Ascending aorta (tissue), 2 donors: ENCODE results near the gene NCK2. TPM values are rescaled to one million over a fixed set of nuclear protein-coding genes. Genes with fewer than 3 reads are reported as not detected.

Experiments
- DNase-seq, 2 donors: peaks; one replicate each; pipeline ENCODE4 v3.0.0-alpha.2; 2019; ENCODE audit warnings: low spot score in 2 of 2
- H3K27ac ChIP-seq, 2 donors: fragments of 200-600 bp; sonication (generic); one replicate each; pipeline ENCODE4 v1.5.1; 2016 to 2017; ENCODE audit warnings: mild to moderate bottlenecking in 1 of 2
- H3K27me3 ChIP-seq: fragments of 200-600 bp; sonication (generic); one replicate; pipeline ENCODE4 v1.5.1; 2017
- H3K36me3 ChIP-seq, 2 donors: fragments of 200-600 bp; sonication (generic); one replicate each; pipeline ENCODE4 v1.5.1; 2016
- H3K4me1 ChIP-seq, 2 donors: fragments of 200-600 bp; sonication (generic); one replicate each; pipeline ENCODE4 v1.5.1; 2016 to 2017; ENCODE audit warnings: mild to moderate bottlenecking in 1 of 2
- H3K4me3 ChIP-seq, 2 donors: fragments of 200-600 bp; sonication (generic); one replicate each; pipeline ENCODE4 v1.5.1; 2016 to 2017; ENCODE audit warnings: mild to moderate bottlenecking in 1 of 2
- H3K9me3 ChIP-seq, 2 donors: fragments of 200-600 bp; sonication (generic); one replicate each; pipeline ENCODE4 v1.5.1; 2016
- intact Hi-C: fragments of 100-400 bp; cut with DNase I; formaldehyde crosslinking; loops from one replicate; pipeline ENCODE4 v1.15.1; 2023
- total RNA-seq: library from RNA; depleted of rRNA; stranded (reverse); fragments of >200 nt; gene quantifications from one replicate; pipeline ENCODE4 v1.1.0, GENCODE V29; 2016
- TF ChIP-seq, protein P1 (sequence below), 3 experiments: fragments of 200-600 bp in 2 of 3; fragments of 450-650 bp in 1 of 3; sonication (generic) in 2 of 3; IDR thresholded peaks; one replicate each; pipeline ENCODE4 v1.5.1; 2016 to 2019; ENCODE audit warnings: antibody characterized with exemption in 3 of 3, mild to moderate bottlenecking in 1 of 3, moderate library complexity in 1 of 3

Gene NCK2
- total RNA-seq, 1 donor from 2014 or later: 57.6 TPM

DNA sequence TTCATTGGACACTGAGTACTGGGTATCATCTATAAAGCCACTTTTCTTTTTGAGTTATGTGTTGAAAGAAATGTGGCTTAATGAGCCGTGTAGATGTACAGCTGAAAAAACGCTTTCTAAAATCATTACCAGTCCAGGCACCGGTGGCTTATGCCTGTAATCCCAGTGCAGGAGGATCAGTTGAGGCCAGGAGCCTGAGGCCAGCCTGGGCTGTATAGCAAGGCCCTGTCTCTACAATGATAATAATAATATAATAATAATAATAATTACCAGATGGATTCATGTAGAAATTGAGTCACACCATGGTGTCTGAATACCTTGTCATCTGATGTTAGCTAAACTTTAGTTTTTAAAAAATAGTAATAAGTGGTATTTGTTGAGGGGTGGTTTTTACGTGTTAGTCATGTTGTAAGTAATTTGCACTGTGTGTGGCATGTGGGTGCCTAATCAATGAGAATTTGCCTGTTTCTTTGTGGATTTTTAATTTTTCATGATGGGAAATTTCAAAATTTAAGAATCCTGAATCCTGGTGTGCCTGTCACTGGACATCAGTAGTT is 30.1 kb downstream of the NCK2 start:
- DNase-seq: no peak
- TF ChIP-seq, protein P1, sequence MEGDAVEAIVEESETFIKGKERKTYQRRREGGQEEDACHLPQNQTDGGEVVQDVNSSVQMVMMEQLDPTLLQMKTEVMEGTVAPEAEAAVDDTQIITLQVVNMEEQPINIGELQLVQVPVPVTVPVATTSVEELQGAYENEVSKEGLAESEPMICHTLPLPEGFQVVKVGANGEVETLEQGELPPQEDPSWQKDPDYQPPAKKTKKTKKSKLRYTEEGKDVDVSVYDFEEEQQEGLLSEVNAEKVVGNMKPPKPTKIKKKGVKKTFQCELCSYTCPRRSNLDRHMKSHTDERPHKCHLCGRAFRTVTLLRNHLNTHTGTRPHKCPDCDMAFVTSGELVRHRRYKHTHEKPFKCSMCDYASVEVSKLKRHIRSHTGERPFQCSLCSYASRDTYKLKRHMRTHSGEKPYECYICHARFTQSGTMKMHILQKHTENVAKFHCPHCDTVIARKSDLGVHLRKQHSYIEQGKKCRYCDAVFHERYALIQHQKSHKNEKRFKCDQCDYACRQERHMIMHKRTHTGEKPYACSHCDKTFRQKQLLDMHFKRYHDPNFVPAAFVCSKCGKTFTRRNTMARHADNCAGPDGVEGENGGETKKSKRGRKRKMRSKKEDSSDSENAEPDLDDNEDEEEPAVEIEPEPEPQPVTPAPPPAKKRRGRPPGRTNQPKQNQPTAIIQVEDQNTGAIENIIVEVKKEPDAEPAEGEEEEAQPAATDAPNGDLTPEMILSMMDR (IDR thresholded peaks at IDR 0.05): no peak
- Histone ChIP-seq H3K4me3 (no peak overlapping the region), H3K27me3 (no peaks in the 10 kb centered on the region), H3K9me3 (no peaks in the 10 kb centered on the region), H3K36me3 (no peaks in the 10 kb centered on the region), H3K27ac (no peak overlapping the region), H3K4me1 (peaks cover 2 to 23% of the 10 kb centered on the region in 2 donors)
- intact Hi-C loops: no loop called here

DNA sequence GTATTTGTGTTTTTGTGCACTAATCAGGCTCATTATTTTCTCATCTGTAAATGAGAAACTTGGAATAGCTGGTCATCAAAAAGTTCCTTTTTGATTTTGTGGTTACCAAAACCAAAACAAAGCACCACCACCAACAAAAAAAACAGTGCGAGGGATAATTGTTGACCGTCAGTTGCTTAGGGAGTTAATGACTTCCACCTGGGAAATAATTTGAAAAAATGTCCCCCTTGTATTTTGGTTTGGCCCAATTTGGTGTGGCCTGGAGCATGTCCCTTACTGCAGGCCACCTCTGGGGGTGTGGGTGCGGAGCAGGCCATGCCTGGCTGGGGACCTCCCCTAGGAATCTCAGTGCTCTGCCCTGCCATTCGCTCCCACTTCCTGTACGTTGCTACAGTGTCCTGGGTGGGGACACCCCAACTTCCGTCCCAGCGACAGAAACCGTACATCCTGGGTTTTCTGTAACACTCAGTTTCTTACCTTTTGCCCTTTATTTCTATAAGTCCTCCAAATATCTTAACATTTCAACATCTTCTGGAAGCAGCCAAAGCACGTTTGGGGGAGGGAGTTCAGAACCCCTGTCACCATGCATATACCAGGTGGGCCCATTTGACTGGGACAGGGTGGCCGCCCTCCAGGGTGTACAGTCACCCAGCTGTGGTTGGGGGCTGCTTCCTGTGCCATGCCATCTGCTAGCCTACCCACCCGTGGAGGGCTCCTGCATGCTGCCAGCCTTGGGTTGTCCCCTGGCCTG is 31.3 kb downstream of the NCK2 start:
- Histone ChIP-seq H3K36me3 (no peaks in the 10 kb centered on the region), H3K4me3 (no peak overlapping the region), H3K4me1 (peaks cover 2 to 23% of the 10 kb centered on the region in 2 donors), H3K9me3 (no peaks in the 10 kb centered on the region), H3K27me3 (no peaks in the 10 kb centered on the region), H3K27ac (no peak overlapping the region)
- intact Hi-C loops: loop anchor here (2.0 kb wide), 1 partner anchor 19 kb away; no protein-coding TSS in a partner anchor
- TF ChIP-seq, protein P1 (IDR thresholded peaks at IDR 0.05): no peak
- DNase-seq: no peak

DNA sequence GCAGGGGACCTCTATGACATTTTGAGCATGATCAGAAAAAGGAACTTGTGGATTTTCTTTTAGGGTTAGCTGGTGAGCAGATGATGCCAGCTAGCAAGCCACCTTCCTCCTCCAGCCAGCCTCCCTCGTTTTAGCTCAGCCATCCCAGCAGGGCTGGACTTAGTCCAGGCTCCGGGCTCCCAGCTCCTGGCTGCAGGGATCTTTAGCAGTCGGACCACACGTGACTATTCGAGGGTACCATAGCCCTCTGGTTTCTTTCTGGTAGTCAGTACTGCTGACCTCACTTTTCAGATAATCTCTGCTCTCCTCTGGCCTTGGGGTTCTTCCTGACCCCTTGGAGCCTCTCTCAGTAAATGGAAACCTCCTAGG is 31.8 kb downstream of the NCK2 start:
- Histone ChIP-seq H3K27me3 (no peaks in the 10 kb centered on the region), H3K4me1 (peaks cover 5 to 20% of the 10 kb centered on the region in 2 donors), H3K27ac (no peak overlapping the region), H3K9me3 (no peaks in the 10 kb centered on the region), H3K36me3 (no peaks in the 10 kb centered on the region), H3K4me3 (no peak overlapping the region)
- intact Hi-C loops: loop anchor here (2.0 kb wide), 1 partner anchor 20 kb away; no protein-coding TSS in a partner anchor
- DNase-seq: no peak
- TF ChIP-seq, protein P1 (IDR thresholded peaks at IDR 0.05): no peak

DNA sequence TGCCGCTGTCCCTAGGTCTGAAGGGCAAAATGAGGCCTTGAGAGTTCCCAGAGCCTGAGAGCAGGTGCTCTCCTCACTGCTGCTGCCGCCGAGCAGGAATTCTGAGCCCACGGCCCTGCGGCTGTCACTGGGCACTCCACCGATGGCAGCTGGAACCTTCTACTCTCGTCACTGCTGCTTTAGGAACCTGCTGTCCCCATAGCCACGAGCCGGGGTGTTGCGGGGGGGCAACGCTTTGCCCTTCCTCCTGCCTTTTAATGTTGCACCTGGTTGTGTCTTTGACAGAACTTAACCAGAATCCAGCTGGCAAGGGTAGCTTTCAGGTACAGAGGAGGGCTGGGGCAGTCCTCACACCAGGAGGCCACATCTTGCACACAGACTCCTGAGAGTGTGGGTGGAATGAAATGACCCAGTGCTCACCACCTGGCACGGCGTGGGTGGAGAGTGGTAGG is 32.3 kb downstream of the NCK2 start:
- TF ChIP-seq, protein P1 (IDR thresholded peaks at IDR 0.05): no peak
- DNase-seq: no peak
- Histone ChIP-seq H3K27ac (no peak overlapping the region), H3K27me3 (no peaks in the 10 kb centered on the region), H3K4me1 (peaks cover 5 to 16% of the 10 kb centered on the region in 2 donors), H3K4me3 (no peak overlapping the region), H3K9me3 (no peaks in the 10 kb centered on the region), H3K36me3 (no peaks in the 10 kb centered on the region)
- intact Hi-C loops: loop anchor here (2.0 kb wide), 1 partner anchor 20 kb away; no protein-coding TSS in a partner anchor

DNA sequence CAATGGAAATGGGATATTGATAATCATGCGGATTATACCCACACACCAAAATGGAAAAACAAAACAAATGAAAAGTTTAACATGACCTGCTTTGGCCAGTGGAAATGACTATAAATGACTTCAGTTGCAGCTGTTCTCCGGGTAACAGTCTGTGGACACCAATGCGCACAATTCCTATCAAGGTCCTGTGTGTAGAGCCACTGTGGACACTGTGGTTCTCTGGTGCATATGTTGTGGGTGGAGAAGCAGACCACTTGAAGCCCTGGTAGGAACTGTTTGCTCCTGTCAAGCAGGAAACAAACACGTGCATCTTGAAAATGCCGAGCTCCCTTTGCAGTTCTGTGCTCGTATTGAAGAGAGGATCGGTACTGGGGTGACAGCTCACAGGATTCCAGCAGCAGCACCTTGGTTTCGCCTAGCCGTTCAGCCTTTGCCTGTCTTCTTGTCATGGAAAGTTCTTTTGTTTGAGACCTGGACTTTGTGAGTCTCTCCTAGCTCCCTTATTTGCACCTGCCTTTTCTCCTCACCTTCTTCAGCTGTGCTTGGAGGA is 32.9 kb downstream of the NCK2 start:
- no peaks in the 10 kb centered on the region for H3K36me3 ChIP-seq
- no peaks in the 10 kb centered on the region for H3K27me3 ChIP-seq
- TF ChIP-seq, protein P1 (IDR thresholded peaks at IDR 0.05): no peak
- intact Hi-C loops: loop anchor here (2.0 kb wide), 1 partner anchor 21 kb away; no protein-coding TSS in a partner anchor
- no peaks in the 10 kb centered on the region for H3K9me3 ChIP-seq
- DNase-seq: no peak
- no peak overlapping the region for H3K4me3 ChIP-seq
- no peak overlapping the region for H3K27ac ChIP-seq
- H3K4me1 ChIP-seq: peaks cover 5 to 11% of the 10 kb centered on the region in 2 donors
